ENCODE results near the gene FBXW11.

- TF ChIP-seq, protein P1, sequence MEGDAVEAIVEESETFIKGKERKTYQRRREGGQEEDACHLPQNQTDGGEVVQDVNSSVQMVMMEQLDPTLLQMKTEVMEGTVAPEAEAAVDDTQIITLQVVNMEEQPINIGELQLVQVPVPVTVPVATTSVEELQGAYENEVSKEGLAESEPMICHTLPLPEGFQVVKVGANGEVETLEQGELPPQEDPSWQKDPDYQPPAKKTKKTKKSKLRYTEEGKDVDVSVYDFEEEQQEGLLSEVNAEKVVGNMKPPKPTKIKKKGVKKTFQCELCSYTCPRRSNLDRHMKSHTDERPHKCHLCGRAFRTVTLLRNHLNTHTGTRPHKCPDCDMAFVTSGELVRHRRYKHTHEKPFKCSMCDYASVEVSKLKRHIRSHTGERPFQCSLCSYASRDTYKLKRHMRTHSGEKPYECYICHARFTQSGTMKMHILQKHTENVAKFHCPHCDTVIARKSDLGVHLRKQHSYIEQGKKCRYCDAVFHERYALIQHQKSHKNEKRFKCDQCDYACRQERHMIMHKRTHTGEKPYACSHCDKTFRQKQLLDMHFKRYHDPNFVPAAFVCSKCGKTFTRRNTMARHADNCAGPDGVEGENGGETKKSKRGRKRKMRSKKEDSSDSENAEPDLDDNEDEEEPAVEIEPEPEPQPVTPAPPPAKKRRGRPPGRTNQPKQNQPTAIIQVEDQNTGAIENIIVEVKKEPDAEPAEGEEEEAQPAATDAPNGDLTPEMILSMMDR (IDR thresholded peaks at IDR 0.05), result no peak
- no peak for TF ChIP-seq POLR2A (IDR thresholded peaks at IDR 0.05)
Measured at GRCh38 chr5:171813270-171813669, 193.2 kb downstream of the FBXW11 start.
